ENCODE measurements around the gene RAP2B. TPM values are rescaled to one million over a fixed set of nuclear protein-coding genes. Genes with fewer than 3 reads are reported as not detected.

RAP2B gene
- total and polyA plus RNA-seq, 2 experiments from 2014 or later = 5.3 to 8.2 TPM

- no peaks in the 10 kb centered on the region for H3K36me3 ChIP-seq
Observed at GRCh38 chr3:153129866-153130265, 32.2 kb upstream of the RAP2B start.

GRCh38 chr3:153130312-153130977 lies 31.6 kb upstream of the RAP2B start:
- no peak for TF ChIP-seq CTCF (IDR thresholded peaks at IDR 0.05; ENCODE audit: low read depth, low read length)
- Histone ChIP-seq H3K27ac (no peak overlapping the region), H3K4me1 (ENCODE audit: low read depth) (no peaks in the 10 kb centered on the region), H3K4me3 (no peak overlapping the region), H3K9me3 (ENCODE audit: low read depth) (no peaks in the 10 kb centered on the region), H3K36me3 (no peaks in the 10 kb centered on the region), H3K27me3 (no peaks in the 10 kb centered on the region)
- DNase-seq (ENCODE audit: low read depth in 1 of 2, low spot score in 1 of 2) = peak in 1 of 2 donors; percentile 57

More at GRCh38 chr3:153129866-153130265, 32.2 kb upstream of the RAP2B start:
- no peaks in the 10 kb centered on the region for H3K4me1 ChIP-seq (ENCODE audit: low read depth)
- no peak for TF ChIP-seq CTCF (IDR thresholded peaks at IDR 0.05; ENCODE audit: low read depth, low read length)
- H3K4me3 ChIP-seq = no peak overlapping the region
- H3K9me3 ChIP-seq (ENCODE audit: low read depth) = no peaks in the 10 kb centered on the region
- no peak overlapping the region for H3K27ac ChIP-seq
- DNase-seq (ENCODE audit: low read depth in 1 of 2, low spot score in 1 of 2) = no peak
- H3K27me3 ChIP-seq = no peaks in the 10 kb centered on the region

GRCh38 chr3:153137626-153138025 lies 24.4 kb upstream of the RAP2B start:
- no peaks in the 10 kb centered on the region for H3K27me3 ChIP-seq
- no peak for TF ChIP-seq CTCF (IDR thresholded peaks at IDR 0.05; ENCODE audit: low read depth, low read length)
- H3K27ac ChIP-seq = no peak overlapping the region
- no peak overlapping the region for H3K4me3 ChIP-seq
- H3K4me1 ChIP-seq (ENCODE audit: low read depth) = no peaks in the 10 kb centered on the region
- no peaks in the 10 kb centered on the region for H3K36me3 ChIP-seq
- DNase-seq (ENCODE audit: low read depth in 1 of 2, low spot score in 1 of 2) = no peak
- H3K9me3 ChIP-seq (ENCODE audit: low read depth) = no peaks in the 10 kb centered on the region

- TF ChIP-seq CTCF (IDR thresholded peaks at IDR 0.05; ENCODE audit: low read depth, low read length) = no peak
- DNase-seq (ENCODE audit: low read depth in 1 of 2, low spot score in 1 of 2) = peak in 1 of 2 donors; percentile 87
- H3K27me3 ChIP-seq = no peaks in the 10 kb centered on the region
Observed at GRCh38 chr3:153138276-153139210, 23.5 kb upstream of the RAP2B start.

GRCh38 chr3:153142961-153143360 lies 19.1 kb upstream of the RAP2B start:
- H3K4me3 ChIP-seq = no peak overlapping the region
- H3K4me1 ChIP-seq (ENCODE audit: low read depth) = no peaks in the 10 kb centered on the region
- no peak for DNase-seq (ENCODE audit: low read depth in 1 of 2, low spot score in 1 of 2)
- no peak overlapping the region for H3K27ac ChIP-seq
- no peak for TF ChIP-seq CTCF (IDR thresholded peaks at IDR 0.05; ENCODE audit: low read depth, low read length)
- H3K9me3 ChIP-seq (ENCODE audit: low read depth) = no peaks in the 10 kb centered on the region
- no peaks in the 10 kb centered on the region for H3K36me3 ChIP-seq
- H3K27me3 ChIP-seq = no peaks in the 10 kb centered on the region

More at GRCh38 chr3:153138276-153139210, 23.5 kb upstream of the RAP2B start:
- no peaks in the 10 kb centered on the region for H3K36me3 ChIP-seq
- H3K4me3 ChIP-seq = no peak overlapping the region
- H3K4me1 ChIP-seq (ENCODE audit: low read depth) = no peaks in the 10 kb centered on the region
- no peaks in the 10 kb centered on the region for H3K9me3 ChIP-seq (ENCODE audit: low read depth)
- H3K27ac ChIP-seq = no peak overlapping the region
